Loucy (cell line): Measurements from ENCODE around the gene CYP26B1.

Experiments used
- H2AFZ ChIP-seq: fragments of 200-600 bp; sonication (generic); 2 replicates; pipeline ENCODE4 v1.6.0; 2016; ENCODE audit warnings: antibody characterized with exemption, mild to moderate bottlenecking, low read length, moderate library complexity
- H3F3A ChIP-seq: fragments of 200-600 bp; 2 replicates; pipeline ENCODE4 v1.6.0; 2016; ENCODE audit warnings: antibody characterized with exemption, low read depth, mild to moderate bottlenecking
- H3K27me3 ChIP-seq: fragments of 200-600 bp; sonication (generic); 2 replicates; pipeline ENCODE4 v1.6.1; 2014; ENCODE audit warnings: low read length, mild to moderate bottlenecking; ENCODE audit not compliant: insufficient read depth, poor library complexity, severe bottlenecking
- H3K36me3 ChIP-seq: fragments of 200-600 bp; sonication (generic); 2 replicates; pipeline ENCODE4 v1.6.1; 2016; ENCODE audit warnings: low read length; ENCODE audit not compliant: insufficient read depth
- H3K4me1 ChIP-seq: fragments of 200-600 bp; sonication (generic); 2 replicates; pipeline ENCODE4 v1.5.1; 2014; ENCODE audit warnings: low read length, mild to moderate bottlenecking; ENCODE audit not compliant: insufficient read depth, poor library complexity, severe bottlenecking
- H3K4me2 ChIP-seq: fragments of 200-600 bp; sonication (generic); 2 replicates; pipeline ENCODE4 v1.6.0; 2014; ENCODE audit warnings: antibody characterized with exemption, low read length, low read depth, mild to moderate bottlenecking; ENCODE audit not compliant: poor library complexity, severe bottlenecking
- H3K4me3 ChIP-seq: fragments of 200-600 bp; sonication (generic); 2 replicates; pipeline ENCODE4 v1.5.1; 2014; ENCODE audit warnings: low read length, mild to moderate bottlenecking, mixed read lengths; ENCODE audit not compliant: poor library complexity, severe bottlenecking
- H3K79me2 ChIP-seq: fragments of 200-600 bp; sonication (generic); 2 replicates; pipeline ENCODE4 v1.6.1; 2014; ENCODE audit warnings: low read length; ENCODE audit not compliant: insufficient read depth
- H3K9ac ChIP-seq: fragments of 200-600 bp; sonication (generic); 2 replicates; pipeline ENCODE4 v1.6.0; 2014; ENCODE audit warnings: mild to moderate bottlenecking, low read depth, low read length, moderate library complexity; ENCODE audit not compliant: poor library complexity, severe bottlenecking
- H3K9me2 ChIP-seq: fragments of 200-600 bp; sonication (generic); replicated peaks from 2 replicates; pipeline ENCODE4 v1.6.1; 2016; ENCODE audit warnings: low read depth, low read length, mixed read lengths
- H3K9me3 ChIP-seq: fragments of 200-600 bp; sonication (generic); 2 replicates; pipeline ENCODE4 v1.6.1; 2014; ENCODE audit warnings: mild to moderate bottlenecking, antibody characterized with exemption, low read length, low read depth; ENCODE audit not compliant: insufficient read depth
- H4K20me1 ChIP-seq: fragments of 200-600 bp; sonication (generic); 2 replicates; pipeline ENCODE4 v1.6.0; 2014; ENCODE audit warnings: antibody characterized with exemption, low read length, mild to moderate bottlenecking; ENCODE audit not compliant: insufficient read depth, poor library complexity, severe bottlenecking
- CTCF ChIP-seq: fragments of 200-600 bp; sonication (generic); conservative IDR thresholded peaks from 2 replicates; pipeline ENCODE4 v1.5.1; 2014; ENCODE audit warnings: mild to moderate bottlenecking, antibody characterized with exemption, low read length
- EZH2phosphoT487 ChIP-seq: fragments of 200-600 bp; IDR thresholded peaks from 2 replicates; pipeline ENCODE4 v1.6.1; 2018; ENCODE audit warnings: antibody characterized with exemption, mild to moderate bottlenecking, moderate library complexity, borderline replicate concordance

The CYP26B1 gene

DNA sequence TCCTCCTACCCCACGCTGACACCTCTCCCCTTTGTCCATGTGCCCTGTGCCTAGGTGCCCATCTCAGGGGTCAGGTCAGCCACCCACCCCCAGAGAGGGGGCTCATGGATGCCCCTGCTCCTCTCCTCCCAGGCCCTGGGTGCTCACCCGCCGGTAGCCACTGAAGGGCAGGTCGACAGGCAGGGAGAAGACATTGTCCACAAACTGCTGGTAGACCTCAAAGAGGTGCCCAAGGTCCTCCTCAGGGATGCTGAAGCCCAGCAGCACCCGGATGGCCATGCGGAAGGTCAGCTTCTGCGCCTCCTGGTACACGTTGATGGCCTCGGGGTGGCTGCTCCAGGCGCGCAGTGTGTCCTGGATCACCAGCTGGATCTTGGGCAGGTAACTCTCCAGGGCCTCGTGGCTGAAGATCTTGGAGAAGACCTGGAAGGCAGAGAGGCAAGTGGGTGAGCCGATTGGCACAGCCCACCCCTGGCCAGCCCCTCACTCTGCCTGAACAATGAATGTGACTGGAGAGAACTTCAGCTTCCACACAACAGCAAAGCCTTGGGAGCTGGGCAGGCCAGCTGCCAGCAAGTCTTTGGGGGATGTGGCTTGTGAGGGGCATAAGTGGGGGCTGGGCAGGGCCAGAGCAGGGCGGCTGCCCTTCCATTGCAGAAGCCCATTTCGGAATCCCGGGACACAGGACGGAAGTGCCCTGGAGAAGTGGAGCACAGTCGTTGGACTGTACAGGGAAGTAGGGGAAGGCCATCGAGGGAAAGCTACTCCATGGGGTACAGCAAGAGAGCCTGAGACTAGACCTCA, 12.5 kb downstream of the CYP26B1 start:
- no peak for TF ChIP-seq CTCF

DNA sequence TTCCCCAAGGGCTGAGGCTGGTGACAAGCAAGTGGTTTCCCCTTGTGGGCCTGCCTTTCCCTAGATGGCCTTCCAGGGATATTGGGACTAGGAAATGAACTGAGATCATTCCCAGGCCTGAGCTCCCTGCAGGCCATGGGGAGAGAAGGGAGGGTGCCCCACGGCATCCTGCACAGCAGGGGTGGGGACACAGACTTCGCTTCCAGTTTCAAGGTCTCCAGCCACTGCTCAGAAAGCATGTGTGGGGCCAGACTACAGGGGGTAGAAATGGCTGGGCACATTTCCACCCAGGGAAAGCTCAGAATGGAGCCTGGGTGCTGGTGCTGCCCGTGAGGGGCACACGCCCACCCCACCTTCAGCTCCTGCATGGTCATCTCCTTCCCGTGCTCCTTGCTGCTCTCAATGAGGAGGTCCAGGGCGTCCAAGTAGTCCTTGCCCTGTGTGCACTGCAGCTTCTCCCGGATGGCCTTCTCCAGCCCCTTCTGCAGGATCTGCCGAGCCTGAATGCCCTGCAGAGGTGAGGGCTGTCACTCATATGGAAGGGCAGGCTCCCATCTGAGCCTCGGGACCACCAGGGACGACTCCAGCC, 13.2 kb downstream of the CYP26B1 start:
- Histone ChIP-seq H4K20me1 (no peaks in the 10 kb centered on the region), H3K27me3 (no peaks in the 10 kb centered on the region), H3K9ac (no peak overlapping the region), H3K36me3 (no peaks in the 10 kb centered on the region), H3K9me3 (no peaks in the 10 kb centered on the region), H2AFZ (no peak overlapping the region), H3K4me1 (no peaks in the 10 kb centered on the region), H3K9me2 (no peaks in the 10 kb centered on the region), H3K79me2 (no peaks in the 10 kb centered on the region), H3F3A (no peaks in the 10 kb centered on the region), H3K4me2 (no peak overlapping the region), H3K4me3 (no peak overlapping the region)
- TF ChIP-seq CTCF, result no peak
- no peak for TF ChIP-seq EZH2phosphoT487

More for the DNA sequence above, 12.5 kb downstream of the CYP26B1 start:
- Histone ChIP-seq H2AFZ (no peak overlapping the region), H3K36me3 (no peaks in the 10 kb centered on the region), H3K79me2 (no peaks in the 10 kb centered on the region), H3F3A (no peaks in the 10 kb centered on the region), H3K9me2 (no peaks in the 10 kb centered on the region), H4K20me1 (no peaks in the 10 kb centered on the region), H3K9me3 (no peaks in the 10 kb centered on the region), H3K4me1 (no peaks in the 10 kb centered on the region), H3K4me3 (no peak overlapping the region), H3K4me2 (no peak overlapping the region), H3K9ac (no peak overlapping the region), H3K27me3 (no peaks in the 10 kb centered on the region)

- Histone ChIP-seq H3K9ac (no peak overlapping the region), H3K79me2 (no peaks in the 10 kb centered on the region), H3K9me2 (no peaks in the 10 kb centered on the region), H3K9me3 (no peaks in the 10 kb centered on the region), H3F3A (no peaks in the 10 kb centered on the region), H3K4me3 (no peak overlapping the region), H3K27me3 (no peaks in the 10 kb centered on the region), H3K36me3 (no peaks in the 10 kb centered on the region), H2AFZ (no peak overlapping the region), H4K20me1 (no peaks in the 10 kb centered on the region), H3K4me1 (no peaks in the 10 kb centered on the region), H3K4me2 (no peak overlapping the region)
- TF ChIP-seq EZH2phosphoT487 (no peak), CTCF (no peak)
Observed at GRCh38 chr2:72133721-72134407, 13.8 kb downstream of the CYP26B1 start.
